Adrenal gland (tissue), 19 donors: Measurements from ENCODE around the gene TRIL. TPM values are rescaled to one million over a fixed set of nuclear protein-coding genes. Genes with fewer than 3 reads are reported as not detected.

Experiments used
- DNase-seq, 7 donors: peaks; one replicate each; pipeline ENCODE4 v3.0.0-alpha.2; 2019 to 2020
- H3K27ac ChIP-seq, 5 donors: fragments of 200-600 bp; sonication (generic) in 4 of 5; 1 replicate in 3 of 5; 2 replicates in 2 of 5; pipeline versions ENCODE4 v1.5.1 to v1.8.0; 2016 to 2020; ENCODE audit warnings: mild to moderate bottlenecking in 1 of 5
- H3K27me3 ChIP-seq: fragments of 200-600 bp; 2 replicates; pipeline ENCODE4 v1.8.0; 2021
- H3K36me3 ChIP-seq, 2 donors: fragments of 200-600 bp; replicated peaks in 1 of 2; 1 replicate in 1 of 2; 2 replicates in 1 of 2; pipeline versions ENCODE4 v1.5.1 to v1.8.0; 2018 to 2022
- H3K4me1 ChIP-seq, 2 donors: fragments of 200-600 bp; replicated peaks in 1 of 2; 1 replicate in 1 of 2; 2 replicates in 1 of 2; pipeline versions ENCODE4 v1.5.1 to v1.8.0; 2018 to 2021
- H3K4me3 ChIP-seq, 4 donors: fragments of 200-600 bp; sonication (generic) in 3 of 4; one replicate each; pipeline ENCODE4 v1.5.1; 2016 to 2018
- H3K9me3 ChIP-seq, 3 donors: fragments of 200-600 bp; sonication (generic) in 1 of 3; replicated peaks in 1 of 3; 1 replicate in 2 of 3; 2 replicates in 1 of 3; pipeline versions ENCODE4 v1.5.1 to v1.8.0; 2016 to 2021
- CTCF ChIP-seq, 6 experiments: fragments of 450-650 bp in 4 of 6; fragments of 200-600 bp in 2 of 6; sonication (generic) in 1 of 6; IDR thresholded peaks; 1 replicate in 5 of 6; 2 replicates in 1 of 6; pipeline versions ENCODE4 v1.5.1 to v1.8.0; 2016 to 2021; ENCODE audit warnings: antibody characterized with exemption in 6 of 6, mild to moderate bottlenecking in 2 of 6, moderate library complexity in 1 of 6
- POLR2A ChIP-seq, 2 donors: fragments of 450-650 bp; IDR thresholded peaks; one replicate each; pipeline ENCODE4 v1.6.1; 2017; ENCODE audit warnings: antibody characterized with exemption in 2 of 2, mild to moderate bottlenecking in 2 of 2, moderate library complexity in 1 of 2
- WGBS, 4 donors: extraction: QIAGEN DNeasy Blood & Tissue Kit in 2 of 4; methylation state at CpG; one replicate each; pipeline versions ENCODE4 v1.1.5 to v1.1.7; 2013 to 2017; 5-methylcytosine and 5-hydroxymethylcytosine counted together
- intact Hi-C, 2 donors: fragments of 100-400 bp; cut with DNase I; formaldehyde crosslinking; loops; one replicate each; pipeline versions ENCODE4 v1.14.1 to v1.15.0; 2022 to 2023
- long read RNA-seq, 10 donors: library from polyadenylated mRNA in 3 of 10; unstranded in 2 of 10; stranded (forward) in 1 of 10; transcript quantifications; one replicate each; pipeline ENCODE4 v2.0.0 and lab custom pipeline, GENCODE V29; 2021 to 2026
- polyA plus RNA-seq, 3 donors: library from polyadenylated mRNA; stranded (reverse); fragments of 200-250 nt in 2 of 3; fragments of 350-450 nt in 1 of 3; fragmentation: Illumina TruSeq in 1 of 3; extraction: RNeasy Lipid Tissue Mini Kit (QIAGEN cat#74804) in 1 of 3; gene quantifications; one replicate each; pipeline ENCODE4 v1.2.3, GENCODE V29; 2013 to 2014
- total RNA-seq, 9 donors: library from RNA; depleted of rRNA in 4 of 9; stranded (reverse); fragments of >200 nt in 4 of 9; fragments of 120-200 nt in 1 of 9; fragmentation: NEBNext Ultra II Directional in 1 of 9; extraction: Animal tissue kit (Norgen Biotek cat#: 25700) in 1 of 9; gene quantifications; one replicate each; pipeline versions ENCODE4 v1.1.0 to v1.2.4, GENCODE V29; 2013 to 2023
- donor health status: healthy with polysubstance abuse.
- donor health status: Bipolar disorder and iron deficiency.
- donor health status: DM: yes; HTN: yes; CAD: no.
- donor health status: DM: no; HTN: no; CAD: no.
- donor health status: DM: no; HTN: no; CAD: no.
- donor health status: DM: yes; HTN: yes; CAD: no.

The TRIL gene
- total RNA-seq (10 to 100 TPM in 2 of 9 donors, 1 to 10 TPM in 7; 3.4 to 17.1 (median 8.2) TPM), polyA plus RNA-seq (1 to 10 TPM; 1.3 to 2.5 (median 1.6) TPM)
- long read RNA-seq, donor 1, full-length matches to known transcripts: 16 of 16 reads
- long read RNA-seq, donor 1, partial matches to known transcripts: 0 of 16 reads
- long read RNA-seq, donor 1, other reads (novel, unspliced or antisense): 0 of 16 reads
- long read RNA-seq, donor 2, full-length matches to known transcripts: 11 of 11 reads
- long read RNA-seq, donor 2, partial matches to known transcripts: 0 of 11 reads
- long read RNA-seq, donor 2, other reads (novel, unspliced or antisense): 0 of 11 reads
- long read RNA-seq, donor 3, full-length matches to known transcripts: 6 of 6 reads
- long read RNA-seq, donor 3, partial matches to known transcripts: 0 of 6 reads
- long read RNA-seq, donor 3, other reads (novel, unspliced or antisense): 0 of 6 reads
- long read RNA-seq, donor 4, full-length matches to known transcripts: 1 of 1 reads
- long read RNA-seq, donor 4, partial matches to known transcripts: 0 of 1 reads
- long read RNA-seq, donor 4, other reads (novel, unspliced or antisense): 0 of 1 reads
- long read RNA-seq, donor 5, full-length matches to known transcripts: 30 of 30 reads
- long read RNA-seq, donor 5, partial matches to known transcripts: 0 of 30 reads
- long read RNA-seq, donor 5, other reads (novel, unspliced or antisense): 0 of 30 reads
- long read RNA-seq, donor 6, full-length matches to known transcripts: 3 of 3 reads
- long read RNA-seq, donor 6, partial matches to known transcripts: 0 of 3 reads
- long read RNA-seq, donor 6, other reads (novel, unspliced or antisense): 0 of 3 reads
- long read RNA-seq, donor 7, full-length matches to known transcripts: 3 of 3 reads
- long read RNA-seq, donor 7, partial matches to known transcripts: 0 of 3 reads
- long read RNA-seq, donor 7, other reads (novel, unspliced or antisense): 0 of 3 reads
- long read RNA-seq, donor 8, full-length matches to known transcripts: 8 of 8 reads
- long read RNA-seq, donor 8, partial matches to known transcripts: 0 of 8 reads
- long read RNA-seq, donor 8, other reads (novel, unspliced or antisense): 0 of 8 reads
- long read RNA-seq, donor 9, full-length matches to known transcripts: 5 of 5 reads
- long read RNA-seq, donor 9, partial matches to known transcripts: 0 of 5 reads
- long read RNA-seq, donor 9, other reads (novel, unspliced or antisense): 0 of 5 reads
- long read RNA-seq, donor 10, full-length matches to known transcripts: 2 of 2 reads
- long read RNA-seq, donor 10, partial matches to known transcripts: 0 of 2 reads
- long read RNA-seq, donor 10, other reads (novel, unspliced or antisense): 0 of 2 reads

GRCh38 chr7:28958235-28958979 is at the start of gene TRIL:
Gene TRIL (minus strand): TSS chr7:28958330. CDS start chr7:28958046, 284 bp downstream.
- H3K9me3 ChIP-seq: no peaks in the 10 kb centered on the region
- H3K27me3 ChIP-seq: peaks cover 36% of the 10 kb centered on the region
- TF ChIP-seq POLR2A (IDR thresholded peaks at IDR 0.05): no peak
- TF ChIP-seq CTCF (IDR thresholded peaks at IDR 0.05): no peak
- H3K27ac ChIP-seq: peak within 1 kb of the TSS in 3 of 5 donors; percentile 30 to 68 (median 58)
- peaks cover 6 to 32% of the 10 kb centered on the region in 2 donors for H3K4me1 ChIP-seq
- peak; percentile 39 to 76 (median 57) for DNase-seq
- WGBS, 4 donors: 8 to 24% (median 10%) methylated on average over 32 to 66 of the region's 66 CpGs
- H3K4me3 ChIP-seq: peak within 1 kb of the TSS in 2 of 4 donors; percentile 12 to 58
- no peaks in the 10 kb centered on the region for H3K36me3 ChIP-seq
- intact Hi-C loops: loop anchor here in 1 of 2 donors (5.0 kb wide), 1 partner anchor 144 kb away; no protein-coding TSS in a partner anchor

- TF ChIP-seq CTCF (IDR thresholded peaks at IDR 0.05): no peak
- no peak for TF ChIP-seq POLR2A (IDR thresholded peaks at IDR 0.05)
- no peaks in the 10 kb centered on the region for H3K27me3 ChIP-seq
- H3K36me3 ChIP-seq: no peaks in the 10 kb centered on the region
- H3K27ac ChIP-seq: no peak overlapping the region
- no peak for DNase-seq
- no peak overlapping the region for H3K4me3 ChIP-seq
- peaks cover 0 to 5% of the 10 kb centered on the region in 2 donors for H3K4me1 ChIP-seq
- intact Hi-C loops: no loop called here
- no peaks in the 10 kb centered on the region for H3K9me3 ChIP-seq
- WGBS, 4 donors: 67 to 82% (median 77%) methylated on average over 2 of the region's 2 CpGs
Observed at GRCh38 chr7:29007127-29007526, 49.0 kb upstream of the TRIL start.

GRCh38 chr7:29005829-29006228 is 47.7 kb upstream of the TRIL start:
- 47 to 63% (median 55%) methylated on average over 3 of the region's 3 CpGs for WGBS, 4 donors
- intact Hi-C loops: no loop called here

More at GRCh38 chr7:29005829-29006228, 47.7 kb upstream of the TRIL start:
- Histone ChIP-seq H3K27ac (no peak overlapping the region), H3K27me3 (no peaks in the 10 kb centered on the region), H3K4me3 (no peak overlapping the region), H3K9me3 (no peaks in the 10 kb centered on the region), H3K4me1 (no peaks in the 10 kb centered on the region), H3K36me3 (no peaks in the 10 kb centered on the region)
- TF ChIP-seq CTCF (IDR thresholded peaks at IDR 0.05) (no peak), POLR2A (IDR thresholded peaks at IDR 0.05) (no peak)
- DNase-seq: no peak
